IPS-18c (cell line): ENCODE measurements around the gene STK11.

Source experiments
- H3K4me3 ChIP-seq: 2 replicates; pipeline ENCODE4 v1.7.0; 2013; ENCODE audit warnings: low read depth, mild to moderate bottlenecking, low read length, moderate library complexity; ENCODE audit not compliant: insufficient read depth
- H3K9me3 ChIP-seq: one replicate; pipeline ENCODE4 v1.6.1; 2013; ENCODE audit warnings: mild to moderate bottlenecking, low read length, moderate library complexity; ENCODE audit not compliant: control insufficient read depth, insufficient read depth

The STK11 gene

DNA sequence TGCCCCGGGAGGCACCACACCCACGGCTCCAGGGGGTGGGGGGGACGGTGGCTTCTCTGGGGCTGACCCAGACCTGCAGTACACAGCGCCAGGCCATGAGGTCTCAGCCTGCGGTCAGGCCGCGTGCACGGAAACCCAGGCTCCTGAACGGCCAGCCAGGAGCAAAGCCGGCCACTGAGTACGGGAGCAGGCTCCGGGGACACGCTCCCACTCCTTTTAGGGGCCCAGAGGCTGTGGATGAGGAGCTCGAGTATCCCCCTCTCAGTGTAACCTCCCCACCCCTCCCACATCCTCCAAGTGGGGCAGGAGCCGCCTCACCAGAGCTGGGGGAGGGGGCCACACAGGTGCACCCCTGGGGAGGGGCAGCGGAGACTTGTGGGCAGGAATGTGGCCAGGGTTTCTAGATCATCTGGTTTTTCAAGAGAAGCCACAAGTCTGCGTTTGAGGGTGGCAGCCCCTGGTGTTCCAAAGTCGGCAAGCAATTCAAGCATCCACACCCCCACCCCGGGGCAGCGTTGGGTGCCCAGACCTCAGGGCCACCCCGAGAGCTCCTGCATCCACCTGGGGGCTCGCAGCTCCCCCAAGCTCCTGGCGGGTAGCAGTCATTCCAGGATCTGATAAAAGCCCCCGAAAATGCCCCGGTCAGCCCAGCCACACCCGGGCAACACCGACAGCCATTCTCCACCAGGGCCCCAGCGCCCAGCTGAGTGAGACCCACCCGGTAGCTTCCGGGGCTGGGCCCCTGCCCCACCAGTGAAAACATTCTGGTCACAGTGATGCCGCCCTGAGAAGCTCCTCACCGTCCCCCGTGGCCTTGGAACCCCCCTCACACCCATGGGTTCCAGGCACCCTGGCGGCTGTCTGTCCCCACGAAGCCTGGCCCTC is 37.6 kb upstream of the STK11 start:
- no peaks in the 10 kb centered on the region for H3K9me3 ChIP-seq
- H3K4me3 ChIP-seq: no peak overlapping the region

DNA sequence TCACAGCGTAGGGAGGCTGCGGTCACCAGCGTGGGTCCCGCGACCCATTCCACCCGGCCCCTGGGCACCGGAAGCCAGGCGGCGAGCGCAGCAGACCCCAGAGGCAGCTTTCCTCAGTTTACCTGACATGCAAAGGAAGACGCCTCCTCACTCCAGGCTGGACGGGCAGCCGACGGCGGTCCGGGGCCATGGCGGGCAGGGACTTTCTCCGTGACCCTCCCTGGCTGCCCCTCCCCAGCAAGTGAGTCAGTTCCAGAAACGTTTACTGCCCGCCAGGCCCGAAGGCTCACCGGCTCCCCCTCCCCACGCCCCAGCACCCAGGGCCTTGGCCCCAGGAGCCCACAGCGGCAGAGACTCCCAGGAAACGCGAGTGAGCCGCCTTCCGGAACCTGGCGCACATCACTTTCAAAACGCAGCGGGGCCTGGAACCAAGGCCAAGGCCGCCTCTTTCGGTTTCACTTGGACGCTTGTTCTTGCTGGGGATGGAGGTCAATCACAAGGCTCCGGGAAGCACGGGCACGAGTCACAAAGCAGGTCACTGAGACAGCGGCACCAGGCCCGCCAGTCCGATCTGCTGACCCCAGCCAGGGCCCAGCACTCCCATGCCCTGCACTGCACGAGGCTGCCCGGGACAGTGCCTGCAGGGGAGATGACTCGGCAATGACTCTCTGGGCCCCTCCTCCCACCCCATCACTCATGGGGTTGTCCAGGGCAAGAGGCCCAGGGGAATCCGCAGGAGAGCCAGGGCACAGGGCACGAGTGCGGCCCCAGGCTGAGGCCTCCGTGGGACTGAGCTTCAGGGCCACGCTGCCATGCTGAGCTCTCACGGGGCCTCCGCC is 36.8 kb upstream of the STK11 start:
- Histone ChIP-seq H3K4me3 (no peak overlapping the region), H3K9me3 (no peaks in the 10 kb centered on the region)

DNA sequence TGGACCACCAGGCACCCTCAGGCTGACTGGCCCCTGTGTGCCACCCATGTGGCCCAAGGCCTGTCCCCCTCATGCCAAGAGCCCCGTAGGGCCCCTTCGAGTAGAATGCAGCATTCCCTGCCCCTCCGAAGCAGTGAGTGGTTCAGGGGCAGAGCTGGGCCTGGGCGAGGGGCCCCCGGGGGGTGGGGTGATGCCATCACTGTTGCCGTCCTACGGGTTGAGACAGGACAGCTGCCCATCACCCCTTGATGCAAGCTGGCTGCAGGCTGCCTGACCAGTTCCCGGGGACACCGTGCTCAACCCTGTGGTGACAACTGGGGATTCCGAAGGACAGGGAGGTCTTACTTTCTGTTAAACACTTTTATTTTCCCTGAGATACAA is 36.2 kb upstream of the STK11 start:
- no peaks in the 10 kb centered on the region for H3K9me3 ChIP-seq
- no peak overlapping the region for H3K4me3 ChIP-seq

DNA sequence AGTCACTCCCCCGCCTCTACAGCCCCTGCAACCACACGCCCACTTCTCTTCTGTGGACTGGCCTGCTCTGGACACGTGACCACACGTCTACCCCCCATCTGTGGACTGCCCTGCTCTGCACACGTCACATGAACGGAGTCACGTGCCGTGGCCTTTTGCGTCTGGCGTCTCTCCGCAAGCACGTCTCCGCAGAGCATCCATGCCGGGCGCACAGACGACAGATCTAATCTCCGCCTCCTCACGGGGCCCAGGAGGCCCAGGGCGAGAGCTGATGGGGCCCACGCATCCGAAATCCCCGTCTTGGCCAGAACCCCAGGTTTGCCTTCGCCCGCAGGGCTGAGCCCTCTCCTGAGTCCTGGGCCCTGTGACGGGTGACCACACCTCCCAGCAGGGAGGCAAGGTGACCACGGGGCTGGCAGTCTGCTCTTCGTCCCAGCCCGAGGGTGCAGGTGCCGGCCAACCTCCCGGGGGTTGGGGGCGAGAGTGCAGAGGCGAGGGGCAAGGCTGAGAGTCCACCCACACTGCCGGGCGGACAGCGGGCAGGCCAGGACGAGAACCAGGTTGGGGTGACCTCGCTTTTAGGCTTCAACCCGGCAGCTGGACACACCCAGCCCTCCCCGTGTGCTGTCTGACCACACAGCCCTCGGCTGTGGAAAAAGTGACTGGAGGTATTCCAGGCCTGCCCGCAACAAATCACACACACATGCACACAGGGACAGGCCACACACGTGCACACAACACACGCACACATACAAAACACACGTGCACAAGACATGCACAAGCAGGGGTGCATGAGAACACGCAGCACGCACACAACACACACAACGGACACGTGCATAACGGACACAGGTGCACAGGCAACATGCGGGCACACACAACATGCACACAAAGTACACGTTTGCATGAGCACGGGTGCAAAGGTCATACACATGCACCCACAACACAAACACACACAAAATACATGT is 35.4 kb upstream of the STK11 start:
- no peaks in the 10 kb centered on the region for H3K9me3 ChIP-seq
- H3K4me3 ChIP-seq: no peak overlapping the region

DNA sequence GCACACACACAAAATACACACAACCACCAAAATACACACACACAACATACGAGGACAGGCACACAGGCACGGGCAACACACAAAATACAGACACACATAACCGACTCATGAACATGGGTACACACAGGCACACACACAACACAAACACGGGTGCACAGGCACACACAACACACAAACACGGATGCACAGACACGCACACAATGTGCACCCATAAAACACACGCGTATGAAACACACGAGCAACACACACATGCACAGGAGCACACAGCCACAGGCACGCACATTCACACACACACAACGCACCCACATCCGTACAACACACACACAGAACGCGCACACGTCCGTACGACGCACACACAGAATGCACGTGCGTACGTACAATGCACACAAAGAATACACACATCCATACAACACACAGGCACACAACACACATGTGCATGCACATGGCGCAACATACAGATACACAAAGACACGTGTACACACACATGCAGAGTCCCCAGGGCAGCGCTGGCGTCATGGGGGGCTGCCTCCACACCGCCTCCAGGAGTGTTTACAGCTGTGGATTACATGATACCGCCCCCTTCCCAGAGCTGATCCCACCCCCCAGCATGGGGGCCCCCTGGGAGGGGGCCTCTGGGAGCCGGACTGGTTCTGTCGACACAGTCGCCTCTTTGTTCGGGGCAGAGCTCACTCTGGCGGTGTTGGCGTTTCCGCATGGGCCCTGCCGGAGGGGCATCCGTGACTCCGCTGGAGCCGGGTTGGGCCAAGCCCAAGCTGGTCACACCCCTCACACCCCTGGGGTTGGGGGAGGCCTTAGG is 34.4 kb upstream of the STK11 start:
- H3K9me3 ChIP-seq: no peaks in the 10 kb centered on the region
- no peak overlapping the region for H3K4me3 ChIP-seq

DNA sequence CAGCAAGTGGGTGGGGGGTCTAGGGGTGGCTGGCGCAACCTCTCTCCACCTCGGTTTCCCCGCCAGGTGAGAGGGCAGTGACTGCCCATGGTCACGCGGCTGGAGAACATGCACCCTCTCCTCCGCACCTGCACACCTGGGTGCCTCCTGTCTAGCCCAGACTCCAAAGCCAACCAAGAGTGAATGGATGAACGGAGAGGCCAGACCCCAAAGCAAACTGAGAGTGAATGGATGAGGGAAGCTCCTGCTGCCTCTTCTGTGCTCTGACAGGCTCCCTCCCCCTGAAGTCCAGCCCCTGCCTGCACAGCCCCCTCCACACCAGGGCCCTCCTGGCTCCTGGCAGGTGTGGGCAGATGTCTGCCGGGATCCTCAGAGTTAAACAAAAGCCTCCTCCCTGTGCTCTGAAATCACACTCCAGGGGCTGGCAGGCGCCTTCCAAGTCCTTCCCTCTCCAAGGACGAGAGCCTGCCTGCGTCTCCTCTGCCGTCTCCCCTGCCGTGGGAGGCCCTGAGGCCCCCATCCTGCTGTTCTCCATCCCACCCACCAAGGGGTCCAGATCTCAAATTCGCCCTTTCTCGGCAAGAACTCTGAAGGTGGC is 33.7 kb upstream of the STK11 start:
- Histone ChIP-seq H3K4me3 (peak overlapping the region; percentile 24), H3K9me3 (no peaks in the 10 kb centered on the region)

DNA sequence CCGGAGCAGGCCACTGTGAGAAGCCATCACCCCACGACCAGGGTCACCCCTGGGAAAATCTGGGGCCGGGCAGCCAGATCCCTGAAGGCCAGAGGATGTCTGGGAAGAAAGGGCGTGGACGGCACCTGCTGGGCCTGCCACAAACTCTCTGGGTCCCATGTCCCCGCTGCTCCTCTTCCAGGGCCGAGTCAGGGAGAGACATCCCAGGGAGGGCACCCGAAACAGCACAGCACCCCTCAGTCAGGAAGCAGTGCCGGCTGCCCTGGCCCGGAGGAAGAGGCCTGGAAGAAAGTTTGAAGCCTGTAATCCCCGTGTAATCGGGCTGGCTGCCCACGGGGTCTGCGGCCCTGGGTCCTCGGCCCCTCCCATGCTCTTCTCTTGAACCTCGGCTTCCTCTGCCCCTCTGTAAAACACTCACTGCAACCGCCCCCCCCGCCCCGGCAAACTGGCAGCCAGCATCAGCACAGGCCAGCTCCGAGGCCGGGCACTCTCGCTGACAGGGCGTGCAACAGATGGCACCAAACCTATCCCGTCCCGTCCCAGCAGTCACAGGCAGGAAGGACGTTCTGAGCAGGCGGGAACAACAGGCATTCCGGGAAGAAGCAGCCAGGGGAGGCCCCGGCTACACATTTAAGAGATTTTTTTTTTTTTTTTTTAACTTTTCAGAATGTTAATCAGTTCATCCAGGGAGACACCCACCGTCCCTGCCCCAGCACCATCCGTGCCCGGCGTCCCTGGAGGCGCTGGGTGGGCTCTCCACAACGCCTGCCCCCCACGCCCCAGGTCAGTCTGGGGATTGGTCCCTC is 33.0 kb upstream of the STK11 start:
- Histone ChIP-seq H3K4me3 (peak overlapping the region; percentile 89), H3K9me3 (no peaks in the 10 kb centered on the region)

DNA sequence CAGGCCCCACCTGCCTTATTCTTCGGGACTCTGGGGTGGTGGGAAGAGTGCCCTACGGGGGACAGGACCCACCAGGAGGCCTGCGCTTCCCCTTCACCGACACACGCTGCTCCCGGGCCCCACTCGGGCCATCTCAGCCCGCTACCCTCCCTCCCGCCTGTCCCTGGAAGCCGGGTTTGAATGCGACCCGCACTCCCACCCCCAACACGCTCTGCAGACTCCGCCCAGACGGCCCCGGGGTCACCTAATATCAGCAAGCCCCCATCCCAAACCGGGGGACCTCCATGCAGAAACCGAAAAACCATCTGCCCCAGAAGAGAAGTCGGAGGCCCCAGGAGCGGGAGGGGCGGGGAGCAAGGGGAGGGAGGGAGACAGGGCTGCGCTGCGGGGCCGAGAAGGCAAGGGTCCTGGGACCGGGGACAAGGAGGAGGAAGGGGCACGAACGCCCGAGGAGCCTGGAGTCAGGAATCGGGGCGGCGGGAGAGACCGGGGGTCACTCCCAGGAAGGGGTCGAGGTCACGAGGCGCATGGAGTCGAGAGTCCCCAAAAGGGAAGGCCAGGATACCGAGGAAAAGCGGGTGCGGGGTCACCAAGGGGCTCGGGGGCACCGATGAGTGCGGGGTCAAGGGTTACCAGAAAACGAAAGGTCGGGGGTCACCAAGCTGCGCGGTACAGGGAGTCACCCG is 32.3 kb upstream of the STK11 start:
- Histone ChIP-seq H3K4me3 (peak overlapping the region; percentile 89), H3K9me3 (no peaks in the 10 kb centered on the region)

DNA sequence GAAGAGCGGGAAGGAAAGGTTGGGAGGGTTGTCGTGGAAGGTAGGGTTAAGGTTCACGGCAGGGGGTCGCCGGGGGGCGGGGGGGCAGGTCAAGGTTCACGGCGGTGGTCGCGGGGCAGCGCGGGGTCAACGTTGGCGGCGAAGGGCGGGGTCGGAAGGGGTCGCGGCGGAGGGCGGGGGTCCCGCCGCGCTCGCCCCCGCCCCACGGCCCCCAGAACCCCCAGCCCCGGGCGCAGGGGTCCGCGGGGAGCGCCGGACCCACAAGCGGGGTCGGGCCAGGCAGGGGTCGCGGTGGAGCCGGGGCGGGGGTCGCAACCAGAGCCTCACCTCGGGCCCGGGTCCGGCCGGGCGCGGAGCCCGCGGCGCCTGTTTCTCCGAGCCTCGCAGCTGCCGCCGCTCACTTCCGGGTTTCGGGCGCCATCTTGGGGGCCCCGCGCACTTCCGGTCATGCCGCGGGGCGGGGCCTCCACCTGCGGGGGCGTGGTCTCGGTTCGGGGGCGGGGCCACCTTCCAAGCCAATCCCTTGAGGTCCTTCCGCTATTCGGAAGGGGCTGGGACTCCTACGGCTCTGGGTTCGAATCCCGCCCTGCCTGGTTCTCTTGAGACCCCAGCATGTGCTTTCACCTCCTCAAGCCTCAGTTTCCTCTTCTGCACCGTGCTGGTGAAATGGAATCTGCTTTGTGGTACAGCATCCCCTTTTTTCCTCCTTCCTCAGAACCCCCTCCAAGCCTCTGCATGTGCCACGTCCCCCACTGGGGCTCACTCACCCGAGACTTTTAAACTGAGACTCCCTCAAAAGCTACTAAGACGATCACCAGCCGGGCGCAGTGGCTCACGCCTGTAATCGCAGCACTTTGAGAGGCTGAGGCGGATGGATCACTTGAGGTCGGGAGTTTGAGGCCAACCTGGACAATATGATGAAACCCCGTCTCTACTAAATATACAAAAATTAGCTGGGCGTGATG is 31.5 kb upstream of the STK11 start, which contains the start of gene SBNO2:
Gene SBNO2 (minus strand): TSS at position 424 of the 965 bp plus-strand sequence. CDS start 19,992 bp downstream, outside the sequence.
- peak within 1 kb of the TSS; percentile 89 for H3K4me3 ChIP-seq
- no peaks in the 10 kb centered on the region for H3K9me3 ChIP-seq

DNA sequence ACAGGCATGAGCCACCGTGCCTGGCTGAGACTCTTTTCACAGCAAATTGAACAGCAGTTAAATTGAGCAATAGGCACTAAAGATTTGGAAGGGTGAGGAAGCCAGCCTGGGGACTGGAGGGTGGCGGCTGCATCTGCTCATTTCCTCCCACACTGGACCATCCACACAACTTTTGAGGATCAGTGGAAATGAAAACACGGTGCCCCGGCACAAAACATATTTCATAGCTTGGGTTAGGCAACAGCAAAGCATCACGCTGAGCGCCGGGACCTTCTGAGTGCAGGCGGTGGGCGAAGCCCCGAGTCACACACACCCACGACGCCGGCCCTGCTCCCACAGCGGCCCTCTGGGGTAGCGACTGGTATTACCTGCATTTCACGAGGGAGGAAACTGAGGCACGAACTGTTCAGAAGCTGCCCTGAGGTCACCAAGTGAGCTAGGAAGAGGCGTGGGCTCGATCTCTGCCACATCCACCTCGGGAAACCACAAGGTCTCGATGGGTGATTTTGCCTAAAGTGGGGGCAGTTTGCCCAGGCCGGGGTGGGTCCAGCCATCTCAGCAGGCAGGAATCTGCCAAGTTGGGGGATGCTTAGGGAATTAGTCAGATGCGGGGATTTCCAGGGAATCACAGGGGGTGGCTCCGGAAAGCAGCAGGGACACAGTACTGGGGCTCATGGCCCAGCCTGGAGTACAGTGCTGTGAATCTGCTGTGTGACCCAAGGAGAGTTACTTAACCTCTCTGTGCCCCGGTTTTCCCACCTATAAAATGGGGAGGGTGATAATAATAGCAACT is 28.1 kb upstream of the STK11 start:
- Histone ChIP-seq H3K4me3 (no peak overlapping the region), H3K9me3 (no peaks in the 10 kb centered on the region)

DNA sequence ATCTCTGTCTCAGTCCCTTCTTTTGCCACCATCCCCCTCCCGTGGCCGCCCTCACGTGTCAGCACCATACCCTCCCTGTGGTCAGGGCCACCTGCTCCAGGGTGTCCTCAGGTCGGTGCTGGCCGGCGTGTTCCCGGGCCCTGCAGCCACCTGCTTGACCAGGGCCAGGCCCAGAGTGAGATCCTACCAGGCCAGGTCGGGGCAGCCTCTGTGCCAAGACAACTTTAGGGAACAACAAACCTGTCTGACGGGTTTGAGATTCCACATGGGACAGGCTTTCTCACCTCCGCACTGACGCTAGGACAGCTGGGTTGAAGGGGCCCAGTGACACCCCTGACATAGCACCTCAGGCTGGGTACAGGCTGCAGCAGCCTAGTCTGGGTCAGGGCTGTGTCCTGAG is 24.0 kb upstream of the STK11 start:
- H3K9me3 ChIP-seq: no peaks in the 10 kb centered on the region
- no peak overlapping the region for H3K4me3 ChIP-seq

DNA sequence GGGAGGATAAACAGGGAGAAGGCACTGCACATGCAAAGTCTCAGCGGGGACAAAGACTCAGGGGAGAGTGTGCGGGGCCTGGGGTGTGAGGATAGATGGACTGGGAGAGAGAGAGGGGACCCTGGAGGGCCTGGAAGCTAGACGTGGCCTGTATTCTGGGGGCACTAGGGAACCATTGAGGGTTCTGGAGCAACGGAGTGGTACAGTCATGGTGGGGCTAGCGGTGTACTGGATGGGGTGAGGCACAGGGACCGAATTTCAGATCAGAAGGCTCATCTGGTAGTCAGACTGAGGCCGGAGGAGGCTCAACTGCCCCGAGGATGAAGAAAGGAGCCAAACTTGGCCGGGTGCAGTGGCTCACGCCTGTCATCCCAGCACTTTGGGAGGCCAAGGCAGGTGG is 23.5 kb upstream of the STK11 start:
- Histone ChIP-seq H3K9me3 (no peaks in the 10 kb centered on the region), H3K4me3 (no peak overlapping the region)

DNA sequence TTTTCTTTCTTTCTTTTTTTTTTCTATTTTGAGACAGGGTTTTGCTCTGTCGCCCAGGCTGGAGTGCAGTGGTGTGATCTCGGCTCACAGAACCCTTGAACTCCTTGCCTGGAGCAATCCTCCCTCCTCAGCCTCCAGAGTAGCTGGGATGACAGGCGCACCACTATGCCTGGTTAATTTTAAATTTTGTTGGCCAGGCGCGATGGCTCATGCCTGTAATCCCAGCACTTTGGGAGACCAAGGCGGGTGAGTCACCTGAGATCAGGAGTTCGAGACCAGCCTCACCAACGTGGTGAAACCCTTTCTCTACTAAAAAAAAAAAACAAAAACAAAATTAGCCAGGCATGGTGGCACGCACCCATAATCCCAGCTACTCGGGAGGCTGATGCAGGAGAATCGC is 22.9 kb upstream of the STK11 start:
- H3K9me3 ChIP-seq: no peaks in the 10 kb centered on the region
- H3K4me3 ChIP-seq: no peak overlapping the region
